HCT116 (cell line): ENCODE measurements around the gene PROM2. TPM values are rescaled to one million over a fixed set of nuclear protein-coding genes. Genes with fewer than 3 reads are reported as not detected.

Source experiments
- ATAC-seq: fragments of 200-7000 bp; cut with Tn5 transposase; 2 replicates; pipeline ENCODE4 v1.9.1; 2020; ENCODE audit warnings: mild to moderate bottlenecking, moderate library complexity
- BruUV-seq: library from RNA; stranded (reverse); fragments of 400-500 nt; replicated peaks from 2 replicates; lab custom pipeline; 2021; lab: Mats Ljungman, UMichigan
- CTCF ChIA-PET: fragments of 300-600 bp; sonication (Branson Sonifier 250); formaldehyde crosslinking; loops from one replicate; lab custom pipeline; 2021; ENCODE audit warnings: antibody characterized with exemption; lab: Charles Lee
- POLR2A ChIA-PET: fragments of 300-600, 350-600 bp; sonication (Branson Sonifier 250); formaldehyde crosslinking; loops from one replicate; lab custom pipeline; 2021; ENCODE audit warnings: antibody characterized with exemption; lab: Charles Lee
- RAD21 ChIA-PET, 2 experiments: fragments of 300-600 bp; sonication (Branson Sonifier 250); formaldehyde crosslinking; loops; one replicate each; lab custom pipeline; 2023; ENCODE audit warnings: low total read pairs in 2 of 2; ENCODE audit not compliant: uncharacterized antibody in 2 of 2, unreplicated experiment in 2 of 2, low non-redundant PET in 1 of 2; lab: Charles Lee
- DNase-seq: peaks from one replicate; pipeline ENCODE4 v3.0.0-alpha.2; 2010; ENCODE audit warnings: low read depth, low spot score
- H2AFZ ChIP-seq: fragments of 200-600 bp; shearing (Covaris generic), sonication (generic); 2 replicates; pipeline ENCODE4 v1.6.1; 2017; ENCODE audit warnings: low read depth, mixed run types, mixed read lengths, antibody characterized with exemption, low read length; ENCODE audit not compliant: poor library complexity, severe bottlenecking
- H3K27ac ChIP-seq: 2 replicates; pipeline ENCODE4 v1.5.1; 2012; ENCODE audit warnings: low read depth, low read length
- H3K27me3 ChIP-seq: fragments of 200-600 bp; sonication (generic); 2 replicates; pipeline ENCODE4 v1.6.1; 2016; ENCODE audit warnings: mixed run types, low read length, mixed read lengths; ENCODE audit not compliant: insufficient read depth
- H3K36me3 ChIP-seq, 2 experiments: fragments of 200-500 bp in 1 of 2; fragments of 200-600 bp in 1 of 2; sonication (Bioruptor generic) in 1 of 2; sonication (generic) in 1 of 2; 2 replicates each; pipeline versions ENCODE4 v1.5.1 to v1.6.1; 2014 to 2016; ENCODE audit warnings: low read length in 2 of 2, inconsistent platforms in 1 of 2, mixed read lengths in 1 of 2, mixed run types in 1 of 2; ENCODE audit not compliant: insufficient read depth in 2 of 2, control insufficient read depth in 1 of 2
- H3K4me1 ChIP-seq, 2 experiments: fragments of 200-600 bp in 1 of 2; sonication (generic) in 1 of 2; 2 replicates each; pipeline versions ENCODE4 v1.5.1 to v1.6.1; 2012 to 2017; ENCODE audit warnings: low read length in 2 of 2, inconsistent platforms in 1 of 2, mild to moderate bottlenecking in 1 of 2, mixed read lengths in 1 of 2, mixed run types in 1 of 2, moderate library complexity in 1 of 2; ENCODE audit not compliant: insufficient read depth in 2 of 2, control insufficient read depth in 1 of 2
- H3K4me2 ChIP-seq: fragments of 200-600 bp; sonication (generic); 2 replicates; pipeline ENCODE4 v1.6.1; 2017; ENCODE audit warnings: mixed run types, low read length, mixed read lengths
- H3K4me3 ChIP-seq, 2 experiments: fragments of 200-600 bp in 1 of 2; sonication (generic) in 1 of 2; replicated peaks in 1 of 2; 2 replicates each; pipeline ENCODE4 v1.5.1; 2011 to 2016; ENCODE audit warnings: low read length in 2 of 2, control low read depth in 1 of 2, low read depth in 1 of 2, mild to moderate bottlenecking in 1 of 2, mixed read lengths in 1 of 2, mixed run types in 1 of 2
- H3K79me2 ChIP-seq: fragments of 200-600 bp; sonication (generic); 2 replicates; pipeline ENCODE4 v1.6.1; 2017; ENCODE audit warnings: mild to moderate bottlenecking, mixed run types, low read length, moderate library complexity, mixed read lengths; ENCODE audit not compliant: insufficient read depth
- H3K9ac ChIP-seq: fragments of 200-600 bp; sonication (generic); 2 replicates; pipeline ENCODE4 v1.6.1; 2016; ENCODE audit warnings: low read length, mixed read lengths
- H3K9me2 ChIP-seq: fragments of 200-600 bp; sonication (generic), shearing (Covaris generic); 2 replicates; pipeline ENCODE4 v1.6.1; 2017; ENCODE audit warnings: mixed run types, mild to moderate bottlenecking, moderate library complexity; ENCODE audit not compliant: insufficient read depth
- H3K9me3 ChIP-seq, 2 experiments: fragments of 200-500 bp in 1 of 2; fragments of 200-600 bp in 1 of 2; sonication (Bioruptor generic) in 1 of 2; sonication (generic) in 1 of 2; 2 replicates each; pipeline ENCODE4 v1.6.1; 2014 to 2017; ENCODE audit warnings: low read length in 2 of 2, mixed read lengths in 2 of 2, inconsistent platforms in 1 of 2, low read depth in 1 of 2, mild to moderate bottlenecking in 1 of 2, mixed run types in 1 of 2, moderate library complexity in 1 of 2; ENCODE audit not compliant: control insufficient read depth in 1 of 2, insufficient read depth in 1 of 2
- H4K20me1 ChIP-seq: fragments of 200-600 bp; sonication (generic), shearing (Covaris generic); 2 replicates; pipeline ENCODE4 v1.6.1; 2017; ENCODE audit warnings: mixed run types, mild to moderate bottlenecking, moderate library complexity; ENCODE audit not compliant: insufficient read depth
- ATF3 ChIP-seq: IDR thresholded peaks from 2 replicates; pipeline ENCODE4 v1.6.1; 2012
- CBX3 ChIP-seq: IDR thresholded peaks from 2 replicates; pipeline ENCODE4 v1.6.1; 2012; ENCODE audit warnings: low read depth
- CEBPB ChIP-seq: IDR thresholded peaks from 2 replicates; pipeline ENCODE4 v1.6.1; 2012; ENCODE audit warnings: low read depth
- CTCF ChIP-seq, 3 experiments: fragments of 200-600 bp in 1 of 3; sonication (generic) in 1 of 3; IDR thresholded peaks in 2 of 3; conservative IDR thresholded peaks in 1 of 3; 2 replicates each; pipeline ENCODE4 v1.5.1; 2012 to 2017; ENCODE audit warnings: low read depth in 2 of 3, low read length in 2 of 3, antibody characterized with exemption in 1 of 3, borderline replicate concordance in 1 of 3, control low read depth in 1 of 3, mild to moderate bottlenecking in 1 of 3, mixed read lengths in 1 of 3, mixed run types in 1 of 3, moderate library complexity in 1 of 3; ENCODE audit not compliant: insufficient read depth in 1 of 3
- EGR1 ChIP-seq: IDR thresholded peaks from 2 replicates; pipeline ENCODE4 v1.6.1; 2012; ENCODE audit warnings: low read depth
- EZH2 ChIP-seq: fragments of 200-600 bp; sonication (generic); IDR thresholded peaks from 2 replicates; pipeline ENCODE4 v1.6.1; 2017; ENCODE audit warnings: antibody characterized with exemption, mixed run types
- EZH2phosphoT487 ChIP-seq: fragments of 200-600 bp; IDR thresholded peaks from 2 replicates; pipeline ENCODE4 v1.6.1; 2018; ENCODE audit warnings: antibody characterized with exemption, borderline replicate concordance
- FOSL1 ChIP-seq: IDR thresholded peaks from 2 replicates; pipeline ENCODE4 v1.6.1; 2012; ENCODE audit warnings: low read depth
- JUND ChIP-seq: IDR thresholded peaks from 2 replicates; pipeline ENCODE4 v1.6.1; 2012
- MAX ChIP-seq: IDR thresholded peaks from 2 replicates; pipeline ENCODE4 v1.6.1; 2012
- POLR2A ChIP-seq: IDR thresholded peaks from 2 replicates; pipeline ENCODE4 v1.7.0; 2011; ENCODE audit warnings: borderline replicate concordance; ENCODE audit not compliant: insufficient read depth, insufficient read length; ENCODE audit errors: extremely low read depth
- POLR2AphosphoS5 ChIP-seq: IDR thresholded peaks from 2 replicates; pipeline ENCODE4 v1.6.1; 2011; ENCODE audit warnings: mild to moderate bottlenecking, low read depth, low read length, moderate library complexity
- RAD21 ChIP-seq: IDR thresholded peaks from 2 replicates; pipeline ENCODE4 v1.6.1; 2012; ENCODE audit warnings: low read depth, mild to moderate bottlenecking
- REST ChIP-seq: IDR thresholded peaks from 2 replicates; pipeline ENCODE4 v1.6.1; 2012; ENCODE audit warnings: low read depth
- SIN3A ChIP-seq: IDR thresholded peaks from 2 replicates; pipeline ENCODE4 v1.6.1; 2012; ENCODE audit warnings: low read depth
- SP1 ChIP-seq: IDR thresholded peaks from 2 replicates; pipeline ENCODE4 v1.6.1; 2012; ENCODE audit warnings: low read depth
- SRF ChIP-seq: IDR thresholded peaks from 2 replicates; pipeline ENCODE4 v1.6.1; 2012; ENCODE audit warnings: low read depth
- TCF7L2 ChIP-seq: IDR thresholded peaks from 2 replicates; pipeline ENCODE4 v1.7.0; 2011; ENCODE audit warnings: borderline replicate concordance, inconsistent platforms; ENCODE audit not compliant: insufficient read depth, insufficient read length; ENCODE audit errors: extremely low read depth
- YY1 ChIP-seq: IDR thresholded peaks from 2 replicates; pipeline ENCODE4 v1.6.1; 2011; ENCODE audit warnings: low read length, low read depth, moderate library complexity, mild to moderate bottlenecking; ENCODE audit not compliant: insufficient replicate concordance; ENCODE audit errors: extremely low read depth
- ZNF274 ChIP-seq: fragments of 200-500 bp; sonication (Bioruptor generic); IDR thresholded peaks from 2 replicates; pipeline ENCODE4 v1.6.1; 2014; ENCODE audit warnings: mild to moderate bottlenecking, low read depth, low read length, inconsistent platforms
- intact Hi-C: fragments of 100-400 bp; cut with micrococcal nuclease; formaldehyde crosslinking; loops from 2 replicates; pipeline ENCODE4 v1.10.0; 2022
- total RNA-seq: library from RNA; stranded (reverse); gene quantifications from one replicate; pipeline ENCODE4 v1.2.1, GENCODE V29; 2021; ENCODE audit not compliant: unreplicated experiment

Gene PROM2
- total RNA-seq, 1 experiment from 2014 or later = 11.9 TPM

- intact Hi-C loops = no loop called here
- ChIA-PET POLR2A (no interaction called here), RAD21 (no interaction called here), CTCF (no interaction called here)
- Histone ChIP-seq H3K9me3 (no peaks in the 10 kb centered on the region), H3K36me3 (no peaks in the 10 kb centered on the region), H3K79me2 (no peaks in the 10 kb centered on the region), H4K20me1 (no peaks in the 10 kb centered on the region), H3K9ac (no peak overlapping the region), H3K27ac (no peak overlapping the region), H3K4me3 (no peak overlapping the region), H2AFZ (no peak overlapping the region), H3K4me1 (peaks cover 11 to 18% of the 10 kb centered on the region in 2 experiments; a peak in 3 of 4 replicates), H3K27me3 (no peaks in the 10 kb centered on the region), H3K9me2 (no peaks in the 10 kb centered on the region), H3K4me2 (no peak overlapping the region)
- DNase-seq (no peak), ATAC-seq (no peak)
- TF ChIP-seq EZH2phosphoT487 (no peak), CTCF (IDR thresholded peaks at IDR 0.05 in 2 of 3, conservative IDR thresholded peaks at IDR 0.05 in 1 of 3; ENCODE audit: borderline replicate concordance in 1 of 3, insufficient read depth in 1 of 3, low read depth in 2 of 3, low read length in 2 of 3) (no peak), REST (no peak), EZH2 (no peak), CBX3 (no peak), RAD21 (no peak), SP1 (no peak), EGR1 (no peak), FOSL1 (no peak), MAX (no peak), YY1 (no peak), POLR2AphosphoS5 (no peak), TCF7L2 (no peak), ATF3 (no peak), POLR2A (no peak), SIN3A (no peak), CEBPB (no peak), SRF (no peak), ZNF274 (no peak), JUND (no peak)
- no TSS peak for BruUV-seq
Observed at GRCh38 chr2:95329401-95329800, 55.2 kb downstream of the PROM2 start.
